Central memory CD4-positive, alpha-beta T cell (primary cell): ENCODE data around the gene THAP3.
"Not testable (repeated sequence)": the region's sequence is repeated elsewhere in the genome, so short reads cannot be mapped to it uniquely, and the experiment has no call there.

Experiments
- DNase-seq: peaks from one replicate; pipeline ENCODE4 v3.0.0; 2022

The THAP3 gene

GRCh38 chr1:6635910-6636760, 11.5 kb downstream of the THAP3 start:
- DNase-seq, result no peak

GRCh38 chr1:6636778-6637177, 12.1 kb downstream of the THAP3 start:
- not testable (repeated sequence) for DNase-seq

GRCh38 chr1:6637770-6638169, 13.1 kb downstream of the THAP3 start:
- DNase-seq, result no peak

- no peak for DNase-seq
These were observed 13.6 kb downstream of the THAP3 start for GRCh38 chr1:6638226-6638625.

- not testable (repeated sequence) for DNase-seq
These were observed 16.2 kb downstream of the THAP3 start for GRCh38 chr1:6640867-6641266.

GRCh38 chr1:6645018-6645417, 20.4 kb downstream of the THAP3 start:
- DNase-seq, result no peak

- DNase-seq, result peak; percentile 51
These were observed 22.0 kb downstream of the THAP3 start for GRCh38 chr1:6646499-6647148.

- no peak for DNase-seq
These were observed 23.9 kb downstream of the THAP3 start for GRCh38 chr1:6648556-6648955.

GRCh38 chr1:6651909-6652308, 27.2 kb downstream of the THAP3 start:
- no peak for DNase-seq

- DNase-seq, result no peak
These were observed 28.3 kb downstream of the THAP3 start for GRCh38 chr1:6652986-6653385.

- DNase-seq, result no peak
These were observed 29.0 kb downstream of the THAP3 start for GRCh38 chr1:6653436-6654290.

GRCh38 chr1:6657138-6657537, 32.5 kb downstream of the THAP3 start:
- DNase-seq, result no peak

- no peak for DNase-seq
These were observed 33.8 kb downstream of the THAP3 start for GRCh38 chr1:6658359-6659060.

GRCh38 chr1:6660415-6661049, 35.9 kb downstream of the THAP3 start:
- DNase-seq, result no peak

- DNase-seq, result not testable (repeated sequence)
These were observed 37.8 kb downstream of the THAP3 start for GRCh38 chr1:6662468-6662867.

- DNase-seq, result no peak
These were observed 42.0 kb downstream of the THAP3 start for GRCh38 chr1:6666696-6667095.

GRCh38 chr1:6667139-6667538, 42.5 kb downstream of the THAP3 start:
- DNase-seq, result no peak

- no peak for DNase-seq
These were observed 43.8 kb downstream of the THAP3 start for GRCh38 chr1:6668503-6668902.

- no peak for DNase-seq
These were observed 47.9 kb downstream of the THAP3 start for GRCh38 chr1:6672558-6672957.

GRCh38 chr1:6673816-6674398, 49.2 kb downstream of the THAP3 start:
- DNase-seq, result no peak

- DNase-seq, result no peak
These were observed 50.1 kb downstream of the THAP3 start for GRCh38 chr1:6674771-6675170.

GRCh38 chr1:6675941-6676340, 51.3 kb downstream of the THAP3 start:
- DNase-seq, result no peak
